ENCODE measurements around the gene PJA2.

Gene PJA2

DNA sequence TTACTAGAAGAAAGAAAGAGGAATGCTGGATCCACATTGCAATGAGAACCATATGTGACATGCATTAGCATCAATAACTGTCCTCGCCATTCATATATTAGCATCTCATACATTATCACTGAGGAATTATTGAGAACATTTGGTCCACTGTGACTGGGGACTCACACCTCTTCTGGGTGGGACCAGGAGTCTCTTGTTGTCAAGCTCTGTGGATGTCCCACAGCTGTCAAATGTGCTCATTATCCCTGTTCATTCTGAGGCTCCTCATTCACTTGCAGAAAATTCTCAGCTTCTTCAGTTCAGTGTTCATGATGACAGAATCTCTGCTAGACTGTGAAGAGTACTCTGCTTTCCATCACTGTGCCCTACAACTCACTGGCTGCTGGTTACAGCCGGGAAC is 109.4 kb downstream of the PJA2 start:
- Histone ChIP-seq H3K4me1 (ENCODE audit: low read length) (no peaks in the 10 kb centered on the region), H3K9me3 (replicated peaks; ENCODE audit: insufficient read depth, low read length) (no peaks in the 10 kb centered on the region), H4K20me1 (ENCODE audit: insufficient read depth, low read length) (no peaks in the 10 kb centered on the region), H3K36me3 (replicated peaks; ENCODE audit: insufficient read depth, low read length) (no peaks in the 10 kb centered on the region), H3K27me3 (replicated peaks; ENCODE audit: insufficient read depth, low read length) (no peaks in the 10 kb centered on the region), H3K9me2 (replicated peaks; ENCODE audit: insufficient read depth, low read length) (no peaks in the 10 kb centered on the region), H3F3A (ENCODE audit: insufficient read depth, low read length) (no peaks in the 10 kb centered on the region), H3K9ac (ENCODE audit: low read length) (no peak overlapping the region), H3K27ac (ENCODE audit: low read length) (no peak overlapping the region), H3K4me2 (ENCODE audit: low read depth, low read length) (no peak overlapping the region), H3K79me2 (ENCODE audit: low read length) (no peaks in the 10 kb centered on the region), H2AFZ (ENCODE audit: low read length) (no peak overlapping the region), H3K4me3 (ENCODE audit: low read length) (no peak overlapping the region)
- no peak for DNase-seq
- TF ChIP-seq EZH2phosphoT487 (IDR thresholded peaks at IDR 0.05; ENCODE audit: low read length) = no peak
- TF ChIP-seq, protein P1, sequence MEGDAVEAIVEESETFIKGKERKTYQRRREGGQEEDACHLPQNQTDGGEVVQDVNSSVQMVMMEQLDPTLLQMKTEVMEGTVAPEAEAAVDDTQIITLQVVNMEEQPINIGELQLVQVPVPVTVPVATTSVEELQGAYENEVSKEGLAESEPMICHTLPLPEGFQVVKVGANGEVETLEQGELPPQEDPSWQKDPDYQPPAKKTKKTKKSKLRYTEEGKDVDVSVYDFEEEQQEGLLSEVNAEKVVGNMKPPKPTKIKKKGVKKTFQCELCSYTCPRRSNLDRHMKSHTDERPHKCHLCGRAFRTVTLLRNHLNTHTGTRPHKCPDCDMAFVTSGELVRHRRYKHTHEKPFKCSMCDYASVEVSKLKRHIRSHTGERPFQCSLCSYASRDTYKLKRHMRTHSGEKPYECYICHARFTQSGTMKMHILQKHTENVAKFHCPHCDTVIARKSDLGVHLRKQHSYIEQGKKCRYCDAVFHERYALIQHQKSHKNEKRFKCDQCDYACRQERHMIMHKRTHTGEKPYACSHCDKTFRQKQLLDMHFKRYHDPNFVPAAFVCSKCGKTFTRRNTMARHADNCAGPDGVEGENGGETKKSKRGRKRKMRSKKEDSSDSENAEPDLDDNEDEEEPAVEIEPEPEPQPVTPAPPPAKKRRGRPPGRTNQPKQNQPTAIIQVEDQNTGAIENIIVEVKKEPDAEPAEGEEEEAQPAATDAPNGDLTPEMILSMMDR (IDR thresholded peaks at IDR 0.05; ENCODE audit: low read length) = no peak
- no peak for TF ChIP-seq EZH2 (optimal IDR thresholded peaks at IDR 0.05; ENCODE audit: low read depth, low read length)

DNA sequence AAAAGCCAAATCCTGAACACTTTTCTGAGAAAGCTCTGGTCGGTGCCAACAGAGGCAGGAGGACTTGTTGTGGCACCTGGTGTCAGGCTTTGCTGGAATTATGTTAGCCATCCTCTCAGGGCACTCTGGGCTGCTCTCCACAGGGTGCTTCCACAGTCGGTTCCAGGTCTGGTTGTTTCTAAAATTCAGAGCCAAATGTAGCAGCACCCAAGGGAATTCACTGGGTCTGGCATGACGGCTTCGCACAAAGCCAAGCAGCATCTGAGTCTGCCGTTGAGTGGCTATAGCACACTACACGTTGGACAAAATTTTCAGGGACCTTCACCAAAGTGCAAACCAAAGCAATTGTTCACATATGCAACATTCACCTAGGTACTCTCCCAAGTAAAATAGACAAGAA is 110.2 kb downstream of the PJA2 start:
- Histone ChIP-seq H3K27me3 (replicated peaks; ENCODE audit: insufficient read depth, low read length) (no peaks in the 10 kb centered on the region), H3K36me3 (replicated peaks; ENCODE audit: insufficient read depth, low read length) (no peaks in the 10 kb centered on the region), H2AFZ (ENCODE audit: low read length) (no peak overlapping the region), H3K9me3 (replicated peaks; ENCODE audit: insufficient read depth, low read length) (no peaks in the 10 kb centered on the region), H3K4me2 (ENCODE audit: low read depth, low read length) (no peak overlapping the region), H3K9me2 (replicated peaks; ENCODE audit: insufficient read depth, low read length) (no peaks in the 10 kb centered on the region), H4K20me1 (ENCODE audit: insufficient read depth, low read length) (no peaks in the 10 kb centered on the region), H3K4me1 (ENCODE audit: low read length) (no peaks in the 10 kb centered on the region), H3K9ac (ENCODE audit: low read length) (no peak overlapping the region), H3K27ac (ENCODE audit: low read length) (no peak overlapping the region), H3K4me3 (ENCODE audit: low read length) (no peak overlapping the region), H3F3A (ENCODE audit: insufficient read depth, low read length) (no peaks in the 10 kb centered on the region), H3K79me2 (ENCODE audit: low read length) (no peaks in the 10 kb centered on the region)
- no peak for DNase-seq
- TF ChIP-seq, protein P1 (IDR thresholded peaks at IDR 0.05; ENCODE audit: low read length) = no peak
- no peak for TF ChIP-seq EZH2 (optimal IDR thresholded peaks at IDR 0.05; ENCODE audit: low read depth, low read length)
- no peak for TF ChIP-seq EZH2phosphoT487 (IDR thresholded peaks at IDR 0.05; ENCODE audit: low read length)

DNA sequence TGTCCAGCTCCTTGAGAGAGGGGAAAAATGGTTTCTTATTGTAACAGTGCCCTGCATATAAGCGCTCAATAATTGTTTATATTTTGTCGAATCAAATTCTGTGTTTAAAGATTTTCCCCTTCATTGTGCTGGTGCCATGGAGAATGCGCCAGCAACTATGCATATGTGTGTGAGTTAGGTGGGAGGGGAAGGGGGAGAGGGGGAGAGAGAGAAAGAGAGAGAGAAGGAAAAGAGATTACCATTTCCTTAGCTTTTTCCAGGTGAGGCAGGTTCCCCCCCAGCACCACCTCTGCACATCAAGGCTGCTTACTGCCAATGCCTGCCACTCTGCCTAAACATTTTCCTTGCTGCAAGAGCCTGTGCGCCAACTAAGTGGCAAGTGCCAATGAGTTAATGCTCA is 111.0 kb downstream of the PJA2 start:
- Histone ChIP-seq H3K9me3 (replicated peaks; ENCODE audit: insufficient read depth, low read length) (no peaks in the 10 kb centered on the region), H3K9ac (ENCODE audit: low read length) (no peak overlapping the region), H3K4me2 (ENCODE audit: low read depth, low read length) (no peak overlapping the region), H3K79me2 (ENCODE audit: low read length) (no peaks in the 10 kb centered on the region), H3K36me3 (replicated peaks; ENCODE audit: insufficient read depth, low read length) (no peaks in the 10 kb centered on the region), H3K27ac (ENCODE audit: low read length) (no peak overlapping the region), H3K4me1 (ENCODE audit: low read length) (no peaks in the 10 kb centered on the region), H3F3A (ENCODE audit: insufficient read depth, low read length) (no peaks in the 10 kb centered on the region), H3K9me2 (replicated peaks; ENCODE audit: insufficient read depth, low read length) (no peaks in the 10 kb centered on the region), H2AFZ (ENCODE audit: low read length) (no peak overlapping the region), H3K4me3 (ENCODE audit: low read length) (no peak overlapping the region), H3K27me3 (replicated peaks; ENCODE audit: insufficient read depth, low read length) (no peaks in the 10 kb centered on the region), H4K20me1 (ENCODE audit: insufficient read depth, low read length) (no peaks in the 10 kb centered on the region)
- TF ChIP-seq EZH2 (optimal IDR thresholded peaks at IDR 0.05; ENCODE audit: low read depth, low read length) (no peak), EZH2phosphoT487 (IDR thresholded peaks at IDR 0.05; ENCODE audit: low read length) (no peak)
- TF ChIP-seq, protein P1 (IDR thresholded peaks at IDR 0.05; ENCODE audit: low read length) = no peak
- DNase-seq = no peak

All from MM.1S (cell line).